Esophagus muscularis mucosa (tissue), 4 donors: Measurements from ENCODE around the gene NAV2. TPM values are rescaled to one million over a fixed set of nuclear protein-coding genes. Genes with fewer than 3 reads are reported as not detected.

Experiments
- DNase-seq: peaks from one replicate; pipeline ENCODE4 v3.0.0-alpha.2; 2017; ENCODE audit errors: extremely low spot score
- H3K27ac ChIP-seq, 4 donors: fragments of 200-600 bp; sonication (generic); replicated peaks in 1 of 4; 1 replicate in 3 of 4; 2 replicates in 1 of 4; pipeline ENCODE4 v1.5.1; 2016 to 2019; ENCODE audit warnings: mild to moderate bottlenecking in 1 of 4
- H3K27me3 ChIP-seq, 4 donors: fragments of 200-600 bp; sonication (generic); one replicate each; pipeline versions ENCODE4 v1.5.1 to v1.6.0; 2016 to 2019
- H3K36me3 ChIP-seq, 4 donors: fragments of 200-600 bp; sonication (generic); one replicate each; pipeline ENCODE4 v1.5.1; 2016 to 2019
- H3K4me1 ChIP-seq, 4 donors: fragments of 200-600 bp; sonication (generic); one replicate each; pipeline ENCODE4 v1.5.1; 2016 to 2019
- H3K4me3 ChIP-seq, 4 donors: fragments of 200-600 bp; sonication (generic); 1 replicate in 2 of 4; 2 replicates in 2 of 4; pipeline ENCODE4 v1.5.1; 2016 to 2019; ENCODE audit warnings: mild to moderate bottlenecking in 4 of 4, moderate library complexity in 1 of 4
- H3K9me3 ChIP-seq, 4 donors: fragments of 200-600 bp; sonication (generic); 1 replicate in 3 of 4; 2 replicates in 1 of 4; pipeline ENCODE4 v1.5.1; 2016 to 2019
- CTCF ChIP-seq, 3 experiments: fragments of 200-600 bp in 2 of 3; fragments of 450-650 bp in 1 of 3; sonication (generic) in 2 of 3; IDR thresholded peaks; one replicate each; pipeline ENCODE4 v1.5.1; 2017 to 2019; ENCODE audit warnings: antibody characterized with exemption in 3 of 3, mild to moderate bottlenecking in 2 of 3, moderate library complexity in 1 of 3
- EP300 ChIP-seq: sonication (generic); formaldehyde crosslinking; IDR thresholded peaks from one replicate; pipeline ENCODE4 v1.6.1; 2017; ENCODE audit warnings: antibody characterized with exemption
- POLR2A ChIP-seq: fragments of 450-650 bp; IDR thresholded peaks from one replicate; pipeline ENCODE4 v1.6.1; 2017; ENCODE audit warnings: antibody characterized with exemption, moderate library complexity, mild to moderate bottlenecking, low read depth
- POLR2AphosphoS5 ChIP-seq, 2 donors: sonication (generic); formaldehyde crosslinking; IDR thresholded peaks; one replicate each; pipeline ENCODE4 v1.6.1; 2017; ENCODE audit warnings: antibody characterized with exemption in 2 of 2
- WGBS: methylation state at CpG from one replicate; pipeline ENCODE4 v1.1.5; 2018; 5-methylcytosine and 5-hydroxymethylcytosine counted together
- intact Hi-C: fragments of 100-400 bp; cut with DNase I; formaldehyde crosslinking; loops from one replicate; pipeline ENCODE4 v1.15.1; 2023
- total RNA-seq, 4 donors: library from RNA; depleted of rRNA; stranded (reverse); fragments of >200 nt; gene quantifications; one replicate each; pipeline versions ENCODE4 v1.1.0 to v1.2.1, GENCODE V29; 2016

NAV2 gene
- total RNA-seq, 4 donors from 2014 or later = 21.9 to 57.0 (median 37.5) TPM

GRCh38 chr11:20112291-20113148 is 399.9 kb downstream of the NAV2 start:
- WGBS = 15% methylated on average over 10 of the region's 15 CpGs
- Histone ChIP-seq H3K27me3 (no peaks in the 10 kb centered on the region), H3K9me3 (no peaks in the 10 kb centered on the region), H3K4me3 (peak overlapping the region in 3 of 4 donors; percentile 16 to 39 (median 29)), H3K4me1 (peaks cover 25 to 60% (median 60%) of the 10 kb centered on the region in 4 donors), H3K27ac (peak overlapping the region; percentile 83 to 88 (median 86)), H3K36me3 (peaks cover 18 to 58% (median 51%) of the 10 kb centered on the region in 4 donors)
- intact Hi-C loops = loop anchor here (5.0 kb wide), 1 partner anchor 160 kb away; no protein-coding TSS in a partner anchor
- TF ChIP-seq CTCF (IDR thresholded peaks at IDR 0.05) = no peak
- no peak for TF ChIP-seq EP300
- peak; percentile 69 to 89 for TF ChIP-seq POLR2AphosphoS5 (IDR thresholded peaks at IDR 0.05)
- DNase-seq = no peak

GRCh38 chr11:20113149-20113438 is 400.5 kb downstream of the NAV2 start:
- H3K27ac ChIP-seq = peak overlapping the region; percentile 83 to 88 (median 86)
- H3K27me3 ChIP-seq = no peaks in the 10 kb centered on the region
- H3K36me3 ChIP-seq = peaks cover 18 to 58% (median 48%) of the 10 kb centered on the region in 4 donors
- 49% methylated on average over 5 of the region's 5 CpGs for WGBS
- no peak overlapping the region for H3K4me3 ChIP-seq
- peaks cover 25 to 63% (median 61%) of the 10 kb centered on the region in 4 donors for H3K4me1 ChIP-seq
- no peak for TF ChIP-seq CTCF (IDR thresholded peaks at IDR 0.05)
- no peak for TF ChIP-seq EP300
- no peak for TF ChIP-seq POLR2AphosphoS5 (IDR thresholded peaks at IDR 0.05)
- TF ChIP-seq POLR2A = no peak
- DNase-seq = no peak
- no peaks in the 10 kb centered on the region for H3K9me3 ChIP-seq
- intact Hi-C loops = loop anchor here (5.0 kb wide), 1 partner anchor 161 kb away; no protein-coding TSS in a partner anchor

GRCh38 chr11:20114588-20114987 is 402.0 kb downstream of the NAV2 start:
- Histone ChIP-seq H3K36me3 (peaks cover 22 to 58% (median 50%) of the 10 kb centered on the region in 4 donors), H3K27me3 (no peaks in the 10 kb centered on the region), H3K4me1 (peaks cover 25 to 63% (median 61%) of the 10 kb centered on the region in 4 donors), H3K4me3 (no peak overlapping the region), H3K27ac (no peak overlapping the region), H3K9me3 (no peaks in the 10 kb centered on the region)
- WGBS = 100% methylated on average over 3 of the region's 10 CpGs
- TF ChIP-seq POLR2A = no peak
- no peak for TF ChIP-seq POLR2AphosphoS5 (IDR thresholded peaks at IDR 0.05)
- no peak for TF ChIP-seq CTCF (IDR thresholded peaks at IDR 0.05)
- TF ChIP-seq EP300 = no peak
- intact Hi-C loops = loop anchor here (5.0 kb wide), 1 partner anchor 162 kb away; no protein-coding TSS in a partner anchor
- no peak for DNase-seq

- WGBS = 88% methylated on average over 1 of the region's 1 CpG
- no peak for DNase-seq
- Histone ChIP-seq H3K9me3 (no peaks in the 10 kb centered on the region), H3K27ac (peak overlapping the region; percentile 7 to 49 (median 40)), H3K4me3 (no peak overlapping the region), H3K36me3 (peaks cover 22 to 68% (median 49%) of the 10 kb centered on the region in 4 donors), H3K4me1 (peaks cover 14 to 44% (median 38%) of the 10 kb centered on the region in 4 donors), H3K27me3 (no peaks in the 10 kb centered on the region)
- TF ChIP-seq POLR2A (no peak), CTCF (IDR thresholded peaks at IDR 0.05) (no peak), POLR2AphosphoS5 (IDR thresholded peaks at IDR 0.05) (no peak), EP300 (no peak)
- intact Hi-C loops = no loop called here
Measured at GRCh38 chr11:20116825-20117224, 404.2 kb downstream of the NAV2 start.
